Embryonic facial prominence (tissue), 1 donor: ENCODE measurements around the gene IWS1.
"Not testable (repeated sequence)": the region's sequence is repeated elsewhere in the genome, so short reads cannot be mapped to it uniquely, and the experiment has no call there.

ENCODE experiments used
- DNase-seq: peaks from one replicate; pipeline ENCODE4 v3.0.0-alpha.2; 2016; ENCODE audit errors: extremely low spot score

IWS1 gene

GRCh38 chr2:127454595-127455565 lies 71.4 kb downstream of the IWS1 start:
- DNase-seq, result no peak

- no peak for DNase-seq
Measured at GRCh38 chr2:127453392-127454171, 72.7 kb downstream of the IWS1 start.

GRCh38 chr2:127453013-127453391 lies 73.3 kb downstream of the IWS1 start:
- no peak for DNase-seq

GRCh38 chr2:127452423-127452822 lies 73.9 kb downstream of the IWS1 start:
- DNase-seq, result not testable (repeated sequence)

- no peak for DNase-seq
Measured at GRCh38 chr2:127451981-127452380, 74.3 kb downstream of the IWS1 start.

- no peak for DNase-seq
Measured at GRCh38 chr2:127449898-127450297, 76.4 kb downstream of the IWS1 start.

GRCh38 chr2:127449414-127449813 lies 76.9 kb downstream of the IWS1 start:
- no peak for DNase-seq

GRCh38 chr2:127448526-127448925 lies 77.8 kb downstream of the IWS1 start:
- DNase-seq, result no peak

GRCh38 chr2:127439343-127439742 lies 86.9 kb downstream of the IWS1 start:
- no peak for DNase-seq

GRCh38 chr2:127437781-127438726 lies 88.2 kb downstream of the IWS1 start:
- DNase-seq, result no peak

GRCh38 chr2:127437056-127437455 lies 89.2 kb downstream of the IWS1 start:
- DNase-seq, result no peak

- no peak for DNase-seq
Measured at GRCh38 chr2:127434515-127434914, 91.8 kb downstream of the IWS1 start.

- no peak for DNase-seq
Measured at GRCh38 chr2:127431408-127432023, 94.8 kb downstream of the IWS1 start.
